ENCODE measurements around the gene TXN2. TPM values are rescaled to one million over a fixed set of nuclear protein-coding genes. Genes with fewer than 3 reads are reported as not detected.

TXN2 gene
- total and polyA plus RNA-seq, 3 donors from 2014 or later, result 92.4 to 141 (median 95.6) TPM

GRCh38 chr22:36466258-36466657, 15.2 kb downstream of the TXN2 start:
- H3K9me3 ChIP-seq, result no peaks in the 10 kb centered on the region
- H3K4me3 ChIP-seq, result no peak overlapping the region
- no peaks in the 10 kb centered on the region for H3K36me3 ChIP-seq (ENCODE audit: low read depth, missing control alignments)
- H3K27ac ChIP-seq, result peak overlapping the region in 1 of 2 donors; percentile 54
- no peak for DNase-seq
- WGBS, 2 donors, result 80 to 86% methylated on average over 5 to 7 of the region's 7 CpGs
- no peaks in the 10 kb centered on the region for H3K27me3 ChIP-seq
- peaks cover 18% of the 10 kb centered on the region for H3K4me1 ChIP-seq
- no peak for TF ChIP-seq POLR2A (IDR thresholded peaks at IDR 0.05)
- no peak for TF ChIP-seq CTCF (IDR thresholded peaks at IDR 0.05)
- intact Hi-C loops (cut with DNase I; ENCODE audit: low total_unique reads), result no loop called here

GRCh38 chr22:36465232-36466021, 16.0 kb downstream of the TXN2 start:
- Histone ChIP-seq H3K4me1 (peaks cover 18% of the 10 kb centered on the region), H3K27ac (peak overlapping the region; percentile 42 to 54), H3K4me3 (no peak overlapping the region), H3K27me3 (no peaks in the 10 kb centered on the region), H3K36me3 (ENCODE audit: low read depth, missing control alignments) (no peaks in the 10 kb centered on the region), H3K9me3 (no peaks in the 10 kb centered on the region)
- WGBS, 2 donors, result 60 to 65% methylated on average over 18 to 25 of the region's 25 CpGs
- DNase-seq, result peak; percentile 50
- TF ChIP-seq CTCF (IDR thresholded peaks at IDR 0.05) (no peak), POLR2A (IDR thresholded peaks at IDR 0.05) (no peak)
- intact Hi-C loops (cut with DNase I; ENCODE audit: low total_unique reads), result no loop called here

- DNase-seq, result no peak
- H3K36me3 ChIP-seq (ENCODE audit: low read depth, missing control alignments), result no peaks in the 10 kb centered on the region
- no peaks in the 10 kb centered on the region for H3K27me3 ChIP-seq
- H3K4me3 ChIP-seq, result no peak overlapping the region
- intact Hi-C loops (cut with DNase I; ENCODE audit: low total_unique reads), result no loop called here
- 90 to 93% methylated on average over 8 to 20 of the region's 20 CpGs for WGBS, 2 donors
- H3K27ac ChIP-seq, result peak overlapping the region; percentile 42 to 54
- no peak for TF ChIP-seq POLR2A (IDR thresholded peaks at IDR 0.05)
- no peak for TF ChIP-seq CTCF (IDR thresholded peaks at IDR 0.05)
- H3K4me1 ChIP-seq, result peaks cover 14% of the 10 kb centered on the region
- H3K9me3 ChIP-seq, result no peaks in the 10 kb centered on the region
These were observed 16.7 kb downstream of the TXN2 start for GRCh38 chr22:36464715-36465231.

- TF ChIP-seq CTCF (IDR thresholded peaks at IDR 0.05), result no peak
- TF ChIP-seq POLR2A (IDR thresholded peaks at IDR 0.05), result no peak
- Histone ChIP-seq H3K36me3 (ENCODE audit: low read depth, missing control alignments) (no peaks in the 10 kb centered on the region), H3K4me1 (peaks cover 13% of the 10 kb centered on the region), H3K4me3 (no peak overlapping the region), H3K27me3 (no peaks in the 10 kb centered on the region), H3K27ac (peak overlapping the region in 1 of 2 donors; percentile 44), H3K9me3 (no peaks in the 10 kb centered on the region)
- no peak for DNase-seq
- intact Hi-C loops (cut with DNase I; ENCODE audit: low total_unique reads), result no loop called here
- 67 to 72% methylated on average over 13 to 17 of the region's 17 CpGs for WGBS, 2 donors
These were observed 17.7 kb downstream of the TXN2 start for GRCh38 chr22:36463783-36464184.
